Cortex of kidney (tissue), 1 donor: ENCODE measurements around the gene RBKS.
"Not testable (repeated sequence)": the region's sequence is repeated elsewhere in the genome, so short reads cannot be mapped to it uniquely, and the experiment has no call there.

Experiments
- DNase-seq: peaks from one replicate; lab custom pipeline; 2025; lab: John Stamatoyannopoulos, UW

RBKS gene

GRCh38 chr2:27906074-27906473 is 15.9 kb upstream of the RBKS start:
- no peak for DNase-seq

- DNase-seq = no peak
These were observed 14.1 kb upstream of the RBKS start for GRCh38 chr2:27904405-27904665.

- no peak for DNase-seq
These were observed 13.6 kb upstream of the RBKS start for GRCh38 chr2:27903649-27904404.

- DNase-seq = no peak
These were observed 12.8 kb upstream of the RBKS start for GRCh38 chr2:27903018-27903417.

- no peak for DNase-seq
These were observed 11.9 kb upstream of the RBKS start for GRCh38 chr2:27902098-27902497.

GRCh38 chr2:27901234-27901633 is 11.0 kb upstream of the RBKS start:
- DNase-seq = no peak

GRCh38 chr2:27897717-27898116 is 7.5 kb upstream of the RBKS start:
- no peak for DNase-seq

- DNase-seq = no peak
These were observed 2.8 kb upstream of the RBKS start for GRCh38 chr2:27893006-27893405.

GRCh38 chr2:27891673-27892105 is 1.5 kb upstream of the RBKS start:
- no peak for DNase-seq

GRCh38 chr2:27890924-27891672 is 911 bp upstream of the RBKS start:
- no peak for DNase-seq

- no peak for DNase-seq
These were observed 427 bp downstream of the RBKS start for GRCh38 chr2:27889774-27890145.

- no peak for DNase-seq
These were observed 1.4 kb downstream of the RBKS start for GRCh38 chr2:27888790-27889189.

GRCh38 chr2:27887830-27888229 is 2.4 kb downstream of the RBKS start:
- no peak for DNase-seq

- DNase-seq = no peak
These were observed 3.1 kb downstream of the RBKS start for GRCh38 chr2:27887111-27887510.

- no peak for DNase-seq
These were observed 3.9 kb downstream of the RBKS start for GRCh38 chr2:27886322-27886721.

GRCh38 chr2:27885661-27886060 is 4.5 kb downstream of the RBKS start:
- no peak for DNase-seq

GRCh38 chr2:27885234-27885633 is 5.0 kb downstream of the RBKS start:
- no peak for DNase-seq

- DNase-seq = no peak
These were observed 5.6 kb downstream of the RBKS start for GRCh38 chr2:27884601-27885000.

- DNase-seq = not testable (repeated sequence)
These were observed 7.6 kb downstream of the RBKS start for GRCh38 chr2:27882584-27882922.

- not testable (repeated sequence) for DNase-seq
These were observed 8.2 kb downstream of the RBKS start for GRCh38 chr2:27881815-27882583.

- no peak for DNase-seq
These were observed 11.4 kb downstream of the RBKS start for GRCh38 chr2:27878825-27879224.

GRCh38 chr2:27875089-27875881 is 14.9 kb downstream of the RBKS start:
- no peak for DNase-seq
